ENCODE measurements around the gene CTR9. TPM values are rescaled to one million over a fixed set of nuclear protein-coding genes. Genes with fewer than 3 reads are reported as not detected.
A peak's percentile ranks its signal among the peaks of the same experiment; 100 is the strongest.

Gene CTR9
- total and polyA plus RNA-seq, 9 of the 15 experiments (the other 6 are each of a cell fraction or from before 2014, with no cell fraction given): 25.4 to 79.3 (median 47.3) TPM

- no peak for TF ChIP-seq ZNF609 (CRISPR knock-in tag; IDR thresholded peaks at IDR 0.05; ENCODE audit: borderline replicate concordance)
- TF ChIP-seq TCF3 (CRISPR knock-in tag; IDR thresholded peaks at IDR 0.05): peak; percentile 74
- TF ChIP-seq TRIM28 (IDR thresholded peaks at IDR 0.05): no peak
- TF ChIP-seq HDAC6 (IDR thresholded peaks at IDR 0.05; ENCODE audit: low read depth, low read length): no peak
- TF ChIP-seq NCOA6 (IDR thresholded peaks at IDR 0.05): 0 out of 2 replicates have a peak, but pooled peaks have one; percentile 12
- no peak for TF ChIP-seq USF1 (CRISPR knock-in tag; IDR thresholded peaks at IDR 0.05)
- peak; percentile 33; the same call in 1 of the 2 replicates for TF ChIP-seq ESRRA (IDR thresholded peaks at IDR 0.05; ENCODE audit: borderline replicate concordance, low read depth)
- no peak for TF ChIP-seq DIDO1 (tag; IDR thresholded peaks at IDR 0.05; ENCODE audit: low read depth)
- no peak for TF ChIP-seq HMBOX1 (IDR thresholded peaks at IDR 0.05)
- TF ChIP-seq GABPB2 (CRISPR knock-in tag; conservative IDR thresholded peaks at IDR 0.05): no peak
- TF ChIP-seq TRIM24 (IDR thresholded peaks at IDR 0.05): peak in 1 of 2 experiments; percentile 48; a peak in 1 of 4 replicates
- TF ChIP-seq NELFE (IDR thresholded peaks at IDR 0.05; ENCODE audit: insufficient read depth, insufficient read length): no peak
Measured at GRCh38 chr11:10716122-10716521, 34.9 kb upstream of the CTR9 start (continued).
